IPS-18c (cell line): ENCODE results near the gene CEACAM19.

Experiments
- H3K4me3 ChIP-seq: 2 replicates; pipeline ENCODE4 v1.7.0; 2013; ENCODE audit warnings: low read depth, mild to moderate bottlenecking, low read length, moderate library complexity; ENCODE audit not compliant: insufficient read depth
- H3K9me3 ChIP-seq: one replicate; pipeline ENCODE4 v1.6.1; 2013; ENCODE audit warnings: mild to moderate bottlenecking, low read length, moderate library complexity; ENCODE audit not compliant: control insufficient read depth, insufficient read depth

CEACAM19 gene

GRCh38 chr19:44684892-44685863, 13.9 kb downstream of the CEACAM19 start:
- Histone ChIP-seq H3K4me3 (no peak overlapping the region), H3K9me3 (no peaks in the 10 kb centered on the region)

- no peaks in the 10 kb centered on the region for H3K9me3 ChIP-seq
- no peak overlapping the region for H3K4me3 ChIP-seq
Observed at GRCh38 chr19:44685877-44686276, 14.6 kb downstream of the CEACAM19 start.

GRCh38 chr19:44686896-44687295, 15.6 kb downstream of the CEACAM19 start:
- no peaks in the 10 kb centered on the region for H3K9me3 ChIP-seq
- no peak overlapping the region for H3K4me3 ChIP-seq

GRCh38 chr19:44687888-44688287, 16.6 kb downstream of the CEACAM19 start:
- H3K9me3 ChIP-seq = no peaks in the 10 kb centered on the region

GRCh38 chr19:44689290-44690130, 18.2 kb downstream of the CEACAM19 start:
- no peak overlapping the region for H3K4me3 ChIP-seq
- H3K9me3 ChIP-seq = no peaks in the 10 kb centered on the region

More at GRCh38 chr19:44687888-44688287, 16.6 kb downstream of the CEACAM19 start:
- no peak overlapping the region for H3K4me3 ChIP-seq

GRCh38 chr19:44690131-44690440, 18.8 kb downstream of the CEACAM19 start:
- H3K4me3 ChIP-seq = no peak overlapping the region
- no peaks in the 10 kb centered on the region for H3K9me3 ChIP-seq

- Histone ChIP-seq H3K9me3 (no peaks in the 10 kb centered on the region), H3K4me3 (no peak overlapping the region)
Observed at GRCh38 chr19:44692379-44692721, 21.1 kb downstream of the CEACAM19 start.

- Histone ChIP-seq H3K9me3 (no peaks in the 10 kb centered on the region), H3K4me3 (no peak overlapping the region)
Observed at GRCh38 chr19:44694184-44694579, 22.9 kb downstream of the CEACAM19 start.

GRCh38 chr19:44696939-44697669, 25.8 kb downstream of the CEACAM19 start:
- H3K9me3 ChIP-seq = no peaks in the 10 kb centered on the region
- H3K4me3 ChIP-seq = no peak overlapping the region

GRCh38 chr19:44697670-44698034, 26.4 kb downstream of the CEACAM19 start:
- H3K4me3 ChIP-seq = no peak overlapping the region
- H3K9me3 ChIP-seq = no peaks in the 10 kb centered on the region

- H3K9me3 ChIP-seq = no peaks in the 10 kb centered on the region
- no peak within 1 kb of the TSS for H3K4me3 ChIP-seq
Observed at GRCh38 chr19:44698492-44699201, 27.4 kb downstream of the CEACAM19 start, which contains the start of gene CEACAM16. Gene CEACAM16, plus strand, starts transcription at chr19:44699151. Its CDS starts 2,306 bp downstream, at chr19:44701457.

GRCh38 chr19:44700547-44700946, 29.3 kb downstream of the CEACAM19 start:
- Histone ChIP-seq H3K9me3 (no peaks in the 10 kb centered on the region), H3K4me3 (no peak overlapping the region)

- H3K9me3 ChIP-seq = no peaks in the 10 kb centered on the region
- no peak overlapping the region for H3K4me3 ChIP-seq
Observed at GRCh38 chr19:44701228-44701627, 29.9 kb downstream of the CEACAM19 start.

- Histone ChIP-seq H3K9me3 (no peaks in the 10 kb centered on the region), H3K4me3 (no peak overlapping the region)
Observed at GRCh38 chr19:44702551-44703176, 31.4 kb downstream of the CEACAM19 start.

- Histone ChIP-seq H3K4me3 (no peak overlapping the region), H3K9me3 (no peaks in the 10 kb centered on the region)
Observed at GRCh38 chr19:44703336-44704078, 32.2 kb downstream of the CEACAM19 start.

GRCh38 chr19:44704982-44705381, 33.7 kb downstream of the CEACAM19 start:
- H3K9me3 ChIP-seq = no peaks in the 10 kb centered on the region
- H3K4me3 ChIP-seq = no peak overlapping the region
